COLO829 (cell line): ENCODE measurements around the gene PLCB4.

Source experiments
- DNase-seq: peaks from one replicate; pipeline ENCODE4 v3.0.0; 2012; ENCODE audit warnings: low spot score

PLCB4 gene

GRCh38 chr20:9496155-9496554, 427.3 kb downstream of the PLCB4 start:
- DNase-seq = no peak

DNA sequence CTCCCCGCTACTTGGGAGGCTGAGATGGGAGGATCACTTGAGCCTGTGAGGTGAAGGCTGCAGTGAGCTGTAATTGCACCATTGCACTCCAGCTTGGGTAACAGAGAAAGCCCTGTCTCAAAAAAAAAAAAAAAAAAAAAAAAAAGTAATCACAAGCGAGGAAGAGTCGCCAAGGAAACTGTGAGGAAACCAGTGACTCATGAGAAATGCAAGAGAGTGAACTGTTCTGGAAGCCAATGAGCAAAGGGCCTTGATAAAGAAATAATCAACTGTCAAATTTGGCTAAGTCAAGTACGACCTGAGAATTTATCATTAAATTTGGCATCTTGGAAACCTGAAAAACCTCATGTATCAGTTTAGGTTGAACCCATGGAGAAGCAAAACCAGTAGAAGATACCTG, 429.4 kb downstream of the PLCB4 start:
- peak; percentile 53 for DNase-seq

DNA sequence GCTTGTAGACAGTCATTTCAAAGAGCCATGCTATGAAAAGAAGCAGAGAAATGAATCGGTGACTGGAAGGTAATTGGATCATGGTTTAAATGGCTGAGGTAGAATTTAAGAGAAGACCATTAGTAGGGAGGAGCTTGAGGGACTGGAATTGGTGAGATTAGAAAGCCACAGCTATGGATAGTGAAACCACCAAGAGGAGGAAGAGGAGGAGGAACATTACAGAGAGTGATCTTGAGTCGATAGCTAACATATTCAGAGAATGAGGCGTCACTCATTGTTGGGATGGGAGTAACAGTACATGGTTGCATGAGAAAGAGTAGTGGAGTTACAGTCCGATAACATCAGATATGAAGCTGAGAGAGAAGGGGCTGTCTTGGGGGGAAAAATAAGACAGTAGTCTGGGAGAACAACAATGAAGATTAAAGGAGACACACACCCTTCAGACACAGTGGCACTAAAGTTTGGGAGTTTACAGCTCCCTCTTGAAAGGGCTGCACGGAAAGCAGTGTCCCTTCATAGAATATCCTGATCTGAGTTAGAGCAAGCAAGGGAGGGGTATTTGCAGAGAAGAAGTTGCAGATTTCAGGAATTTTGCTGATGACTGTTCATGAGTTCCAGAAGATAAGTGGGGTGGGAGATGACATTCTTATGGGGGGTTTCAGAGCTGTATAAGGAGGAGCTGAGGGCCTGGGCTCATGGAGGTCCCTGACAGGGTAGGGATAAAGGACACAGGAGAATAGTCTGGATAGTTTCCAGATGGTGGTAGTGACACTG, 430.4 kb downstream of the PLCB4 start:
- DNase-seq = no peak

DNA sequence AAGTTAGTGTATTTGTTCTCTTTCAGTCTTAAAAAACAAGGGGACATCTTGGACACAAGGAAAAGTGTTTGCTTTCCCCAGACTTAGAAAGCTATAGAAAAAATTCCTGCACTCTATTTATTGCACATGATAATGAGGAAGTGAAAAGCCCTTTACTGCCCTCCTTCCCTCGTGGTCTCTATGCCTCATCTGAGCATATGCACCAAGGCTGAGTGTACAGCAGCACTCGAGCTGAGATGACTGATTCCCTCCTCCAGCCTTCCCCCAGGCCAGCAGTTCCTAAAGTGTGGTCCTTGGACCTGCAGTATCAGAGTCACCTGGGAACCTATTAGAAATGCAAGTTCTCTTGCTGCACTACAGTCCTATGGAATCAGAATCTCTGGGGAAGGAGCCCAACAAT, 431.2 kb downstream of the PLCB4 start:
- DNase-seq = no peak

- DNase-seq = no peak
Measured at GRCh38 chr20:9501473-9501872, 432.6 kb downstream of the PLCB4 start.

- DNase-seq = peak; percentile 47
Measured at GRCh38 chr20:9503526-9504245, 434.8 kb downstream of the PLCB4 start.

DNA sequence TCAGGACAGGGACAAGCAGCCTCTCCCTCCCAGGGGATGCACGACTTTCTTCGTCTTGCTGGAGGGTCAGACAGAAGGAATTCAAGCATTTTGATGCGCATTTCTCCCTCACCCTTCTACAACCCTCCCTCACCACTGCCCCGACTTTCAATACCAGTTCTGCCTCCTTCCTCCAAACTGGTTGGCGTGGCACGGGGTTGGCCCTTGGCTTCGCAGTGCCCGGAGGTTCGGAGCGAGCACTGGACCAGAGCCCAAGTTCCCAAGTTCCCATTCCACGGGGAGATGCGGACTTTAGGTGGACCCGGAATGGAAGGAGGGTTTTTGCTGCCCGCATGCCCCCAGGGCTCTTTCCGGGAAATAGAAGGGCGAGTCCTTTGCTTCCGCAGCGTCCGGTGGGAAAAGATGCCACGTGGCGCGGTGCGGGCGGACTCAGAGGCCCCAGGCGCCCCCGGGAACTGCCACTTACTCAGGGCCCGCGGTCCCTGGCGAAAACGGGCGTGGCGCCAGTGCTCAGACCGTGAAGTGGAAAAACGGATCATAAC, 437.5 kb downstream of the PLCB4 start:
- DNase-seq = no peak

DNA sequence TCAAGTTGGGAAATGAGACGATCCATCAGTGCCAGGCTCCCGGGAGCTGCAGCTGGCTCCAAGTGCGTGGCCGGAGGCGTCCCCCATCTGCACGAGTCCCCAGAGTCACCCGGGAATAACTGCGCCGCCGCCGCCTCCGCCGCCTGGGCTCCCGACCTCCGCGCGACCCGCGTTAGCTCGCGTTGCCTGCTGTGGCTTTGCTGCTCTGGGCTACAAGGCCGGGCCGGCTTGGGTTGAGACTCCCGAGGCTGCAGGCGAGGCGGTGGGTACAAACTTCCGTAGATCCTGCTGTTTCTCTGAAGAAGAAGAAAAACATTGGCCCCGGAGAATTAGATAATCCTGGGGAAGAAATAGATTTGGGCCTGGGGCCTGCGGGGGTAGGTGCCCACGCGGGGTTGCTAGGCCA, 438.1 kb downstream of the PLCB4 start:
- no peak for DNase-seq

GRCh38 chr20:9507544-9508239, 438.8 kb downstream of the PLCB4 start:
- no peak for DNase-seq

DNA sequence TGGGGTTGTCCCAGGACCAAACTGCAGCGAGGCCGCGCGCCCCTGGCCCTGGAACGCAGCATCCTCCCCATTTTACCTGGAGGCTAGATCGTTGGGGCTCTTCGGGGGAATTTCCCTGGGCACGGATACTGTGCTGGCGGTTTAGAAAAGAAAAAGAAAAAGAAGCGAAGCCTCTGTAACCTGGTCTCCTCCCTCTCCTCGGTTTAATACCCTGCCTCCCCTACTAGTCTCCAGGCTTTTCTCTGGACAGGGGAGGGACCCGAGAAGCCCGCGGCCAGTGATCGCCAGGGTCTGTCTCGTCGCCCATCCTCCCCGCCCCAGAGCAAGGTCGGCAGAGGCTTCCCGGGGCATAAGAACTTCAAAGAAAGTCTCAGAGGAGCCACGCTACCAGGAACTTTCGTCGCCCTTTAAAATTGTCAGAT, 439.4 kb downstream of the PLCB4 start:
- DNase-seq = no peak

DNA sequence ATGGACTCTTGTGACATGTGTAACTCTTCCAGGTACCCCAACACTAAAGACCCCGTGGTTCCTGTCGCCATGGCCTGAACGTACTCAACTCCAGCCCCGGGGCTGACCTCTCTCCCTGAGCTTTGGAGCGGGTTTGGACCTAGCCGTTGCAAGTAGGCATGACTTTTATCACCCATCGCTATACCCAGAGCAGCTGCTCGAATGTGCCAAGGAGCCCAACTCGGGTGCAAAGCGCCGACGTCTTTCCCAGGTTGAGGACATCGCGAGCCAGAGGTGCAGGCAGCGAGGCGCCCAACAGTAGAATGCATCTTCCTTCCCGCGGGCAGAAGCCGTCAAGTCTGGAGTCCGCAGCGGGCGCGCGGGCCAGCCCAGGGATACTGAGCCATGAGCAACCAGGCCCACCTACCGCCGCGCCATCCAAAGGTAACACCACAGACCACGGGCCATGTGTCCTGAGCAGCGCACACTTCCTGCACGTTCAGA, 439.9 kb downstream of the PLCB4 start:
- DNase-seq = no peak

DNA sequence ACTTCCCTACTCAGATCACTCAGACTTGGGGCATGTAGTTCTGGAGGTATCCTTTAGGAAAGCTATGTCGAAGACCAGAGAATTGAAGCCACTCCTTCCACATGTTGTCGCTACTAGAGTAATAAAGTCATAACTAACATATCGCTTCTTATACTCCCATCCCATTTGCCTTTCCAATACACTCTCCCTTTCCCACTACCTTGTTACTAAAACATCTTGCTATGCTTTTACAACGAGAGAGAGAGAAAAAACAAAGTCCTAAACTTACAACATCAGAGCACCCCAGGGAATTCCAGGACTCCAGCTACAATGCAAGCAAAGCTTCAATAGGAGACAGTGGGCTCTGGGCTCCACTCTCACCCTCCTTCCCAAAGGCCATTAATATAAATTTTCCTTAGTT, 440.4 kb downstream of the PLCB4 start:
- DNase-seq = no peak

GRCh38 chr20:9510911-9511310, 442.0 kb downstream of the PLCB4 start:
- no peak for DNase-seq

DNA sequence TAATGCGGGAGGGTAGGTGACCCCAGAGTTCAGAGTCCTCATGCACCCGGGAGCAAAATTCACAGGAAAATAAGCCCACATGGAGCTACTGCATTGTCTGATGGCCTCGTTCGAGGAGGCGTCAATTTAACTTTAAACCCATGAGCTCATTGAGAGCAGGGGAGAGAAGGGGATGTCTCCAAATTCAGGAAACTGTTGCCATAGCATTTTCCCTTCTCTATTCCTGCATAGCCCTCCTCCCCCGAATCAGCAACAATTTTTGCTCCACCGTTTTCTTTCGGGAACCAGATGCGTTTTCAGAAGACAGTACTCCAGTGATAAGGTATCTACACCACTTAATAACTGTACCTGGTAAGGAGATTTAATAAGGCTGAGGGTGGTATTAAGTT, 445.2 kb downstream of the PLCB4 start:
- no peak for DNase-seq

DNA sequence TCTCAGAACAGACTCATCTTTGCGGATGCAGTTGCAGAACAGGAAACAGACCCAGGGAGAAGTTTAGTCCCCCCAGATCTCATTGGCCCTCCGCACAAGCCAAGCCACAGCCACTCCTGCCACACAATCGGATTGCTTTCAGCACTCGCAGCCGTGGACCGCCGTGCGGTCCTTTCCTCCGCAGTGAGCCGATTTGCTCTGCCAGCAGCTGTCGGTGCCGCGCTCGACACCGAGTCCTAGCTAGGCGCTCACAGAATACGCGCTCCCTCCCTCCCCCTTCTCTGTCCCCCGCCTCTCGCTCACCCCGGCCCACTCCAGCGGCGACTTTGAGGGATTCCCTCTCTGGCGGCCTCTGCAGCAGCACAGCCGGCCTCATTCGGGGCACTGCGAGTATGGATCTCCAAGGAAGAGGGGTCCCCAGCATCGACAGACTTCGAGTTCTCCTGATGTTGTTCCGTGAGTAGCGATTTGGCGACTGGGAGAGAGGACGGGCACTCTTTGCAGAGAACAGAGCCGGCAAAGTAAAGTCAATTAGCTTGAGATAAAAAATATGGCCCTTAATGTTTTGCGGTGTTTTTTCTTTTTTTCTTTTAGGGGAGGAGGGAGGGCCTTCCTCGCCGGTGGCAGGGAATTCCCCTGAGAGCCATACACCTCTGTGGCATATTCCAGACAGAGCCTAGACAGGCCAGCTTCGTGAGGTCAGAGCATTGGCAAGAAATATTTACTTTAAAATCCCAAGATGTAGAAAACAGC, 445.8 kb downstream of the PLCB4 start, which contains the start of gene LAMP5:
LAMP5 (plus strand) TSS at position 130 of the 753 bp plus-strand sequence; CDS start at position 393, 263 bp downstream.
- DNase-seq = no peak

DNA sequence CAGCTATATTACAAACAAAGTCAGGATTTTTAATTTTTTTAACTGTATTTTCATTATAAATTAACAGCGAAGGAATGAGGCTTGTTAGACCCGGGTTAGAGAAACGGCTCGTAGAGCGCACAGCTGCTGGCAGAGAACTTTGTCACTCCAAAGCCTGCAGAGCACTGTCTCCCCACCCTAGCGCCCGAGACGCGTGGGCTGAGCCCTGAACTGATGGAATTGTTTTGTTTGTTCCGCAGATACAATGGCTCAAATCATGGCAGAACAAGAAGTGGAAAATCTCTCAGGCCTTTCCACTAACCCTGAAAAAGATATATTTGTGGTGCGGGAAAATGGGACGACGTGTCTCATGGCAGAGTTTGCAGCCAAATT, 446.3 kb downstream of the PLCB4 start:
- no peak for DNase-seq

DNA sequence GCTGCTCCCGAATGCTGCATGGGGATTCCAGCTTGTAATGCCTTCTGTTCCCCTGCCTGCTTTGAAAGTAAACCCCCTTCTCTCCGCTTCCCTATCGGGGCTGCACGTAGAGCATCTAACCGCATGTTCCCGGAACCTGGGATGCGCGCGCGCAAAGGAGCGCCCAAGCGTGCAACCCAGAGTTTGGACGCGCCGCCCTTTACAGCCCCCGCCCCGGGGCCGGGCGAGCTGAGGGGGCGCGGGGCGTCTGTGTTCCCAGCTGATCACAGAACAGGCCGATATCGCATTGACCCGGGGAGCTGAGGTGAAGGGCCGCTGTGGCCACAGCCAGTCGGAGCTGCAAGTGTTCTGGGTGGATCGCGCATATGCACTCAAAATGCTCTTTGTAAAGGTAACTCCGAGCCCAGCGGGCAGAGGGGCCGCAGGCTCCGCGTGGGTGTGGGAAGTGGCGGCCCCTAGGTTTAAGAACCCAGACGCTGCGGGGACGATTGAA, 446.9 kb downstream of the PLCB4 start:
- no peak for DNase-seq

- DNase-seq = no peak
Measured at GRCh38 chr20:9516234-9516871, 447.5 kb downstream of the PLCB4 start.

GRCh38 chr20:9517297-9518162, 448.6 kb downstream of the PLCB4 start:
- DNase-seq = no peak

- DNase-seq = no peak
Measured at GRCh38 chr20:9518576-9519175, 449.8 kb downstream of the PLCB4 start.
